K562 (cell line): Measurements from ENCODE around the gene CREB3L2. TPM values are rescaled to one million over a fixed set of nuclear protein-coding genes. Genes with fewer than 3 reads are reported as not detected.

Experiments used
- ATAC-seq: fragments of 200-7000 bp; cut with Tn5 transposase; 3 replicates; pipeline ENCODE4 v1.9.1; 2020; ENCODE audit warnings: moderate library complexity
- BruUV-seq: library from RNA; stranded (reverse); fragments of 400-500 nt; replicated peaks from 2 replicates; lab custom pipeline; 2021; lab: Mats Ljungman, UMichigan
- CTCF ChIA-PET: fragments of 300-600 bp; formaldehyde crosslinking; extraction: SDS; loops from one replicate; lab custom pipeline; 2021; ENCODE audit warnings: low intra/inter-chr PET ratio; lab: Yijun Ruan, JAX
- POLR2A ChIA-PET: fragments of 300-600, 350-650 bp; sonication (Branson Sonifier 250); formaldehyde crosslinking; extraction: SDS; loops from one replicate; lab custom pipeline; 2021; ENCODE audit warnings: antibody characterized with exemption, inconsistent platforms; lab: Yijun Ruan, JAX
- DNase-seq, 4 experiments: peaks; one replicate each; pipeline versions ENCODE4 v3.0.0 to v3.0.0-alpha.2; 2011 to 2018; ENCODE audit warnings: low spot score in 3 of 4, mixed read lengths in 3 of 4; ENCODE audit errors: extremely low read depth in 1 of 4
- FAIRE-seq: peaks from 2 replicates; lab custom pipeline; 2011; peaks lifted over from hg19 to GRCh38; lab: Jason Lieb, UNC
- H2AFZ ChIP-seq: 2 replicates; pipeline ENCODE4 v1.6.0; 2011; ENCODE audit warnings: low read depth, low read length, control low read depth, inconsistent platforms
- H3K27ac ChIP-seq: fragments of 200-600 bp; 3 replicates; pipeline ENCODE4 v1.8.0; 2011; ENCODE audit warnings: low read depth, mild to moderate bottlenecking, control low read depth, inconsistent platforms, low read length, moderate library complexity, mixed read lengths; ENCODE audit errors: extremely low read depth
- H3K27me3 ChIP-seq, 2 experiments: fragments of 300-600 bp in 1 of 2; 2 replicates in 1 of 2; 3 replicates in 1 of 2; pipeline versions ENCODE4 v1.6.0 to v1.8.0; 2011; ENCODE audit warnings: inconsistent platforms in 2 of 2, low read length in 2 of 2, mild to moderate bottlenecking in 1 of 2, mixed read lengths in 1 of 2, moderate library complexity in 1 of 2; ENCODE audit not compliant: control insufficient read depth in 2 of 2, insufficient read depth in 2 of 2
- H3K36me3 ChIP-seq: fragments of 300-600 bp; 3 replicates; pipeline ENCODE4 v1.8.0; 2011; ENCODE audit warnings: mild to moderate bottlenecking, low read length, inconsistent platforms; ENCODE audit not compliant: control insufficient read depth, insufficient read depth
- H3K4me1 ChIP-seq, 2 experiments: fragments of 200-600 bp in 1 of 2; replicated peaks in 1 of 2; 2 replicates in 1 of 2; 3 replicates in 1 of 2; pipeline versions ENCODE4 v1.5.1 to v1.8.0; 2011; ENCODE audit warnings: inconsistent platforms in 2 of 2, low read length in 2 of 2, mild to moderate bottlenecking in 1 of 2, mixed read lengths in 1 of 2, moderate library complexity in 1 of 2; ENCODE audit not compliant: control insufficient read depth in 2 of 2, insufficient read depth in 2 of 2
- H3K4me2 ChIP-seq: 2 replicates; pipeline ENCODE4 v1.6.1; 2011; ENCODE audit warnings: low read length, control low read depth, inconsistent platforms, mixed read lengths; ENCODE audit not compliant: insufficient read depth
- H3K4me3 ChIP-seq: fragments of 200-600 bp; sonication (generic), shearing (Covaris generic); 2 replicates; pipeline ENCODE4 v1.5.1; 2016; ENCODE audit warnings: control low read depth, inconsistent platforms
- H3K79me2 ChIP-seq: fragments of 200-600 bp; 3 replicates; pipeline ENCODE4 v1.8.0; 2011; ENCODE audit warnings: low read length, inconsistent platforms; ENCODE audit not compliant: control insufficient read depth, insufficient read depth
- H3K9ac ChIP-seq, 2 experiments: 2 replicates each; pipeline versions ENCODE4 v1.6.0 to v1.6.1; 2011; ENCODE audit warnings: low read depth in 2 of 2, low read length in 2 of 2, control low read depth in 1 of 2, inconsistent platforms in 1 of 2, mild to moderate bottlenecking in 1 of 2, mixed read lengths in 1 of 2; ENCODE audit not compliant: insufficient read depth in 1 of 2
- H3K9me1 ChIP-seq: one replicate; pipeline ENCODE4 v1.6.0; 2011; ENCODE audit warnings: inconsistent platforms, mild to moderate bottlenecking, low read length, moderate library complexity; ENCODE audit not compliant: control insufficient read depth, insufficient read depth
- H3K9me3 ChIP-seq: replicated peaks from 2 replicates; pipeline ENCODE4 v1.5.1; 2011; ENCODE audit warnings: low read depth, low read length, inconsistent platforms; ENCODE audit not compliant: control insufficient read depth, insufficient read depth
- H4K20me1 ChIP-seq: replicated peaks from 2 replicates; pipeline ENCODE4 v1.6.1; 2011; ENCODE audit warnings: low read length, inconsistent platforms, mixed read lengths; ENCODE audit not compliant: control insufficient read depth, insufficient read depth
- DEAF1 ChIP-seq: fragments of 450-650 bp; formaldehyde crosslinking; IDR thresholded peaks from 2 replicates; pipeline ENCODE4 v1.4.0; 2020; ENCODE audit warnings: mild to moderate bottlenecking, moderate library complexity
- FOXO4 ChIP-seq: fragments of 450-650 bp; formaldehyde crosslinking; IDR thresholded peaks from 2 replicates; pipeline ENCODE4 v1.4.0; 2020; ENCODE audit warnings: mild to moderate bottlenecking, moderate library complexity
- HDAC8 ChIP-seq: fragments of 450-650 bp; IDR thresholded peaks from 2 replicates; pipeline ENCODE4 v1.6.1; 2016; ENCODE audit warnings: mild to moderate bottlenecking, missing genetic modification characterization, moderate library complexity, missing compliant biosample characterization
- HEY1 ChIP-seq: fragments of 250-450 bp; sonication (Bioruptor Pico); IDR thresholded peaks from 2 replicates; pipeline ENCODE4 v1.5.0; 2020; ENCODE audit warnings: mild to moderate bottlenecking, moderate library complexity, borderline replicate concordance
- IRF1 ChIP-seq: sonication (generic); formaldehyde crosslinking; IDR thresholded peaks from 2 replicates; pipeline ENCODE4 v1.8.0; 2022; ENCODE audit warnings: missing genetic modification reagents, mild to moderate bottlenecking, borderline replicate concordance
- PCBP2 ChIP-seq: fragments of 200-400 bp; formaldehyde crosslinking; IDR thresholded peaks from 2 replicates; pipeline ENCODE4 v1.6.1; 2018; ENCODE audit warnings: low read length, low read depth, mild to moderate bottlenecking, moderate library complexity; ENCODE audit not compliant: poor library complexity, severe bottlenecking
- TCF7L2 ChIP-seq: fragments of 150-350 bp; IDR thresholded peaks from 2 replicates; pipeline ENCODE4 v1.6.1; 2016; ENCODE audit warnings: low read depth, mild to moderate bottlenecking, low read length, moderate library complexity
- USF2 ChIP-seq: sonication (generic); formaldehyde crosslinking; IDR thresholded peaks from 2 replicates; pipeline ENCODE4 v1.5.0; 2020; ENCODE audit warnings: missing genetic modification reagents
- ZNF12 ChIP-seq: sonication (generic); formaldehyde crosslinking; IDR thresholded peaks from 2 replicates; pipeline ENCODE4 v1.4.0; 2020; ENCODE audit warnings: mild to moderate bottlenecking, missing genetic modification reagents
- ZNF79 ChIP-seq: fragments of 250-450 bp; sonication (Bioruptor Pico); IDR thresholded peaks from 2 replicates; pipeline ENCODE4 v1.4.0; 2020; ENCODE audit warnings: low read depth, mild to moderate bottlenecking, moderate library complexity
- WGBS: fragments of 100-300 bp; shearing (Covaris generic); methylation state at CpG from one replicate; pipeline ENCODE4 v1.1.6; 2016; ENCODE audit warnings: low coverage, mixed read lengths; ENCODE audit not compliant: insufficient coverage; ENCODE audit errors: missing lambda C conversion rate; 5-methylcytosine and 5-hydroxymethylcytosine counted together
- in situ Hi-C: fragments of 300-500 bp; cut with MboI; formaldehyde crosslinking; loops from 4 replicates; pipeline ENCODE4 v1.15.0; 2018; ENCODE audit warnings: inconsistent platforms, mixed read lengths
- intact Hi-C: fragments of 100-400 bp; cut with micrococcal nuclease; formaldehyde crosslinking; loops from 2 replicates; pipeline ENCODE4 v1.14.2; 2022
- polyA plus RNA-seq, 8 experiments: library from polyadenylated mRNA; depleted of rRNA in 4 of 8; stranded (reverse) in 5 of 8; unstranded in 3 of 8; fragments of >200 nt; fragmentation: Nextera tagmentation in 2 of 8; fragmentation: Illumina TruSeq in 1 of 8; extraction: Ambion mirVana in 2 of 8; extraction: Trizol in 1 of 8; gene quantifications; 2 replicates each; pipeline versions ENCODE4 v1.2.1 to v1.2.3, GENCODE V29; 2011 to 2014; ENCODE audit warnings: inconsistent platforms in 1 of 8, missing spikeins in 1 of 8
- total RNA-seq, 7 experiments: library from RNA; depleted of rRNA in 6 of 7; stranded (reverse); fragments of >200 nt in 6 of 7; fragmentation: Illumina TruSeq in 2 of 7; extraction: Trizol in 2 of 7; gene quantifications; 2 replicates each; pipeline versions ENCODE4 v1.2.1 to v1.2.3, GENCODE V29; 2011 to 2021; ENCODE audit warnings: low replicate concordance in 1 of 7

CREB3L2 gene
- total and polyA plus RNA-seq, 9 of the 15 experiments (the other 6 are each of a cell fraction or from before 2014, with no cell fraction given), result 7.1 to 45.6 (median 15.8) TPM

- no peak for TF ChIP-seq IRF1 (CRISPR knock-in tag)
- TF ChIP-seq ZNF79 (CRISPR knock-in tag), result no peak
- no peak for TF ChIP-seq USF2 (CRISPR knock-in tag)
- no peak for TF ChIP-seq FOXO4 (CRISPR knock-in tag)
- TF ChIP-seq HEY1 (CRISPR knock-in tag), result no peak
Measured at GRCh38 chr7:137829337-137829992, 172.4 kb downstream of the CREB3L2 start (continued).

- intact Hi-C loops, result no loop called here
- H3K4me1 ChIP-seq, result no peaks in the 10 kb centered on the region
- no peak overlapping the region for H3K4me2 ChIP-seq
- no peak overlapping the region for H2AFZ ChIP-seq
- 0 out of 2 replicates have a peak, but pooled peaks cover 2% of the 10 kb centered on the region for H3K9me3 ChIP-seq
- no peak overlapping the region for H3K4me3 ChIP-seq
- peaks cover 0 to 3% of the 10 kb centered on the region in 2 experiments; a peak in 3 of 5 replicates for H3K27me3 ChIP-seq
- DNase-seq, result no peak
- H3K79me2 ChIP-seq, result no peaks in the 10 kb centered on the region
- no TSS peak for BruUV-seq
- no peaks in the 10 kb centered on the region for H3K9me1 ChIP-seq
- no peak for ATAC-seq
- WGBS, result 0% methylated on average over 1 of the region's 1 CpG
- in situ Hi-C loops, result no loop called here
- H3K27ac ChIP-seq, result no peak overlapping the region
- POLR2A ChIA-PET, result no interaction called here
- H4K20me1 ChIP-seq, result no peaks in the 10 kb centered on the region
- CTCF ChIA-PET, result no interaction called here
- H3K9ac ChIP-seq, result no peak overlapping the region
- H3K36me3 ChIP-seq, result no peaks in the 10 kb centered on the region
- FAIRE-seq, result no peak
- TF ChIP-seq ZNF12, result no peak
- no peak for TF ChIP-seq HDAC8 (tag)
- TF ChIP-seq TCF7L2, result no peak
- TF ChIP-seq DEAF1 (CRISPR knock-in tag), result no peak
- no peak for TF ChIP-seq PCBP2
Measured at GRCh38 chr7:137828456-137828855, 173.4 kb downstream of the CREB3L2 start.
